ENCODE data around the gene TPM4.
"Not testable (repeated sequence)": the region's sequence is repeated elsewhere in the genome, so short reads cannot be mapped to it uniquely, and the experiment has no call there.

TPM4 gene

DNA sequence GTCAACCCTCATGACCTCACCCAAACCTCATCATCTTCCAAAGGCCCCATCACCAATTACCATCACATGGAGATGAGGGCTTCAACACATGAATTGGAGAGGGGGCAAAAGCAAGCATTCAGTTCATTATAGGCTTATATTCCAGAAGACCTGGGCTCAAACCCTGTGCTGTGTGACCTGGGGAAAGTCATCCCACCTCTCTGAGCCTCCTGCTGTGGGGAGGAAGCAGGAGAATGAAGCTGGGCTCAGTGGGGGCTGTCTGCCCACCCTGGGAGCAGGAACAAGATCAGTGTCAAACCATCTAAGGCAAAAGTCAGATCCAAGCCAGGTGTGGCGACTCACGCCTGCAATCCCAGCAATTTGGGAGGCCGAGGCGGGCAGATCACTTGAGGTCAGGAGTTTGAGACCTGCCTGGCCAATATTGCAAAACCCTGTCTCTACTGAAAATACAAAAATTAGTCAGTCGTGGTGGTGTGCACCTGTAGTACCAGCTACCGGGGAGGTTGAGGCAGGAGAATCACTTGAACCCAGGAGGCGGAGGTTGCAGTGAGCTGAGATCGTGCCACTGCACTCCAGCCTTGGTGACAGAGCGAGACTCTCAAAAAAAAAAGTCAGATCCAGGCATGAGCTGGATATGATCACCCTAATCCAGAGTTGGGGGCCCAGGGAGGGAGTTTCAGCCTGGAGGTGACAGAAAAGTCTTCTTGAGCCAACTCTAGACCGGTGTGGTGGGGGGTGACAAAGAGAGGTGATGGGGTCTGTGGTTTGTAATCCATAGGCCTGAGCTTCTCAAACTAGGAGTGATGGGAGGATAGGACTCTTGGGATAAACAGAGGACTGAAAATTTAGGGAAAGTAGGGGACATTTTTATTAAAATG, 1.6 kb upstream of the TPM4 start:
- no peak for DNase-seq

DNA sequence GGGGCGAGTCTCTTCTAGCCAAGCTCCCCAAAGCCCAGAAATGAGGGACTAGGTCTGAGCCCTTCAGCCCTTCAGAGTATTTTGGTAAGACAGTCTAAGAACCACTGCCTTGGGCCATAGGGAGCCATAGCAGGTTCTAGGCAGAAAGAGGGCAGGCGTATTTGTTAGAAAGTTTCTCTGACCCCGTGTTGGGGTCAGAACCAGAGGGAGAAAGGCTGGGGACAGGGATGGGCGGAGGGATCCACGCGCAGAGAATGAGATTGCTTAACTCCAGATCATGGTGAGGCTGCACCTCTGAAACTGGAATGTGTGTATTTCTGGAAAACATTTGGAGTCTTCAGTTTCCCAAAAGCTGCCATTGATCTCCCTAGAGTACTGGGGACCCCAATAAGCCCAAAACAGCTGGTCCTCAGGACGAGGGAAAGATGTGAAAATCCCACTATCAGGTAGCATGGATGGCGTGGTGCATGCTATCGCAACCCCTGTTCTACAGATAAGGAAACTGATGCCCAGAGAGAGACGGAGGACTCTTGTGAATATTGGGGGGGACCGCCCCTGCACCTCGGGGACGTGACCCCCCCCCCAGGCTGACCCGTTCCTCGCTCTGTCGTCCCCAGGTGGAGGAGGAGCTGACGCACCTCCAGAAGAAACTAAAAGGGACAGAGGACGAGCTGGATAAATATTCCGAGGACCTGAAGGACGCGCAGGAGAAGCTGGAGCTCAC, 703 bp upstream of the TPM4 start:
- no peak for DNase-seq

DNA sequence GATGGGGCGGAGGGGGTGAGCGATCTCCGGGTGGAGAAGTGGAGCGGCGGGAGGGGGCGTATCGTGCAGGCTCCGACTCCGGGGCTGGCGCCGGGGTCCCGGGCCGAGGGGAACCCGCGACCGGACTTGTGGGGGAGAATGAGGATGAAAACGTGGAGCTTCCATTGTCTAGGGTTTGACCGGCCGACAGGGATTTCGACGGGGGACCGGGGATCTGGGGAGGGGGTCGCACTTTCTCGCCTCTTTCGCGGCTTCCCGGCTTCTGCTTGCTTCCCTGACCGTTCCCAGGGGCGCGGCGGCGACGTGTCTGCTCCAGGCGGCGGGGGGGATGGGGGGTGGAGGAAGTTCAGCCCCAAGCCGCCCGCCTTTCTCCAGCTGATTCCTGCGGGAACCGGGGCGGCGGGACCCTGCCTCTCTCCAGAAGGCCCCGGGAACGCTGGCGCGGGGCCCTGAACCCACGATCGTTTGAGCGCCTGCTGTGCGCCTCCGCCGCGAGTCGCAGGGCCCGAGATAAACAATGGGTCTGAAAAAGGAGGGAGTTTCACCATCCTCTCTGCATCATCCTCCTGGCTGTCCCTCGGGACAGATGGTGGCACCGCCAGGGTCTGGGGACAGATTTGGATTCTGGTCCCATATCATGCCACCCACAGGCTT, 790 bp downstream of the TPM4 start:
- DNase-seq, result peak; percentile 35

DNA sequence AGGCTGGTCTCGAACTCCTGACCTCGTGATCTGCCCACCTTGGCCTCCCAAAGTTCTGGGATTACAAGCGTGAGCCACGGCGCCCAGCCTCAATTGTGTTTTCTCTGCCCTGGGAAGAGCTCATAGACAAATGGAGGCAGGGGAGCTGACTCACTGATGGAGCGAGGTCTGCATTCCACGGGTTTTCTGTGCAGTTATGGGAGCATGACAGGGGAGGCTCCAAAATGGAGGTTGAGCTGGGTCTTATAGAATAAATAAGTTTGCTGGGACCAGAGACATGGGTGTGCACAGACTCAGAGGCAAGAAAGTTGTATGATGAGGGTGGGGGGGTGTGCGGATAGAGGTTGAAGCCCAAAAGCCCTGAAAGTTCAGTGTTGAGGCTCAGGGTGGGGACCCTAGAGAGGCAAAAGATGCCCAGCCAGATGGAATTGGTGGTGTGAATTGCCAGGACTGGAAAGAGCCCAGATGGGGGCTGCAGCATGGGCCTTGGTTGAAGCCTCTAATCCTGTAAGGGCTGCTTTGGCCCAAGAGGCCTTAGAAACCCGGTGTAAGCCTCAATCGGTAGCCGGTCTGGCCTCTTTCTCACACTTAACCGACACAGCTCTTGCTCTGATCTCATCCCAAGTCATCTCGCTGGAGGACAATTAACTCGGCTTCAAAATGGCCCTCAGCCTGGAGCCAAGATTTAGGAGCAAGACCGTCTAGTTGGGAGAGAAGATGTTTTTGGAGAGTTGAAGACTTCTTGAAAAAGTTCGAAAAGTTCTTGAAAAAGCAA, 1.9 kb downstream of the TPM4 start:
- peak; percentile 22 for DNase-seq

DNA sequence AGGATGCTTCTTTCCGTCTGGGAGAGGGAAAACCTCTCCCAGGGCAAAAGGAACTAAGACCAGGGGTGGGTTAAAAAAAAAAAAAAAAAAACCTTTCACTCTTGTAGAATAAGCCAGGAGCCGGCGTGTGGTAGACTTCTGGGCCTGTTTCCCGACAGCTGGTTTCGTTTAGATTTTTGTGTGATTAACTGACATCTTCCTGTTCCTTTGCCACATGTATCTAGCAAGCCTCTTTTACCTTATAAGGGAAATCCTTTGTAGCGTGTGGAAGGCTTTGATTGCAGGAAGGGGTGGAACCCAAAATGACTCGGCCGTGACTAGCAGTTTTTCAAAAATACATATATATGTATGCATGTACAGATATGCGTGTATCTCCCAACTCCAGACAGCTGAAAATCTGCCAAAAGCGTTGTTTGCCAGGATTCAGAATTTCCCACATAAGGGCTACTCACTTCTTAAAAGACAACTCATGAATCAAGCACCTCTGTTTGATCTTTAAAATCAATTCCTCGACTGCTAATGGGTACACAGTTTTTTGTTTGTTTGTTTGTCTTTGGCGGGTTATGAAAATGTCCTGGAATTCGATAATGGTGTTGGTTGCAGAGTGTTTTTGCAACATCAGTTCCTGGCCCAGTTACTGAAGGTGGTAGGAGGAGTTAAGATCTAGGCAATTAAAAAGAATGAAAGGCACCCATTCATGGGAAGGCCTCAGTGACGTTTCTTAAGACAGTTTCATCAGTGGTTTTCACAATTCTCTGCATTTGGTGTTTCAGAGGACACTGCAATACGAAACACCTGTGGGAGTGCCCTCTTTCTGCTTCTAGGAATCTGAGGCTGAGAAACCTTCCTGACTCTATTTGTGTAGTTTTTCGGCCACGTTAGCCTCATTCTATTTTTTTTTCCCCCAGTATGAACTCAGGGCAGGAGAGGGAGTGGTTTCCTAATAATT, 2.7 kb downstream of the TPM4 start:
- DNase-seq, result peak; percentile 62

GRCh38 chr19:16084067-16084685, 7.9 kb downstream of the TPM4 start:
- DNase-seq, result no peak

DNA sequence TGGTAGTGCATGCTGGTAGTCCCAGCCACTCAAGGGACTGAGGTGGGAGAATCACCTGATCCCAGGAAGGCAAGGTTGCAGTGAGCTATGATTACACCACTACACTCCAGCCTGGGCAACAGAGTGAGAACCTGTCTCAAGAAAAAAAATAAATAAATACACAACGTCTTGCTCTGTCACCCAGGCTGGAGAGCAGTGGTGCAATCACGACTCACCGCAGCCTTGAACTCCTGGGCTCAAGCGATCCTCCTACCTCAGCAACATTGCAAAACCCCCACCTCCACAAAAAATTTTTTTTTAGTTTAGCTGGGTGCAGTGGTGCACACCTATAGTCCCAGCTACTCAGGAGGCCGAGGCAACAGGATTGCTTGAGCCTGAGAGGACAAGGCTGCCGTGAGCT, 8.8 kb downstream of the TPM4 start:
- DNase-seq, result peak; percentile 39

- DNase-seq, result not testable (repeated sequence)
Observed at GRCh38 chr19:16087404-16087803, 11.1 kb downstream of the TPM4 start.

- no peak for DNase-seq
Observed at GRCh38 chr19:16087940-16088339, 11.6 kb downstream of the TPM4 start.

DNA sequence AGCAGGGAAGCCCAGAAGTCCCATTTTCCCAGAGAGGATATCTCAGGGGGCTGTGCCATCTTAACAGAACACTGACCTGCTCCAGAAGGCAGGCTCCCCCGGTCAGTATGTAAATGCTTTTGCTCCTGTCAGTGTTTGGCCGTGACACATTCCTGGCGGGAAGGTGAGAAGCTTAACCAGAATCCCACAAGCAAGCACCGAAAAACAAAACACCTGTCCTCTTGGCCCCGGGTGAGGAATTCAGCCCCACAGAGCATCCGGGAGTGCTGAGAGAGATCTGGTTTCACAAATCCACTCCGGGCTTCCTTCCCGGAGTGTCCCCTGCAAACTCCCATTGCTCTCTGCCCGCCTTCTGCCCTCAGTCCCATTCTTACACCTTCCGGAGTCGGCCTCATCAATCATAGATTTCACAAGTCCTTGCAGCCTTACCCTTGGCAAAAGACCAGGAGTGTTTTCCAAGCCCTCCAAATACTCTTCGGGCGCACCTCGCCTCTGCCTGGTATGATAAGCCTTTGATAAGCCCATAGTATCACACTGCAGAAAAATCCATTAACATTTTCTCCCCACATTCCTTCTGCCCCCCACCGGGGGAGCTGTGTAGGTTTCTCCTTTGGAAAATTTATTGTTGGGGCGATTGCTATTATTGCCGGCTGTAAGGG, 12.2 kb downstream of the TPM4 start:
- DNase-seq, result no peak

DNA sequence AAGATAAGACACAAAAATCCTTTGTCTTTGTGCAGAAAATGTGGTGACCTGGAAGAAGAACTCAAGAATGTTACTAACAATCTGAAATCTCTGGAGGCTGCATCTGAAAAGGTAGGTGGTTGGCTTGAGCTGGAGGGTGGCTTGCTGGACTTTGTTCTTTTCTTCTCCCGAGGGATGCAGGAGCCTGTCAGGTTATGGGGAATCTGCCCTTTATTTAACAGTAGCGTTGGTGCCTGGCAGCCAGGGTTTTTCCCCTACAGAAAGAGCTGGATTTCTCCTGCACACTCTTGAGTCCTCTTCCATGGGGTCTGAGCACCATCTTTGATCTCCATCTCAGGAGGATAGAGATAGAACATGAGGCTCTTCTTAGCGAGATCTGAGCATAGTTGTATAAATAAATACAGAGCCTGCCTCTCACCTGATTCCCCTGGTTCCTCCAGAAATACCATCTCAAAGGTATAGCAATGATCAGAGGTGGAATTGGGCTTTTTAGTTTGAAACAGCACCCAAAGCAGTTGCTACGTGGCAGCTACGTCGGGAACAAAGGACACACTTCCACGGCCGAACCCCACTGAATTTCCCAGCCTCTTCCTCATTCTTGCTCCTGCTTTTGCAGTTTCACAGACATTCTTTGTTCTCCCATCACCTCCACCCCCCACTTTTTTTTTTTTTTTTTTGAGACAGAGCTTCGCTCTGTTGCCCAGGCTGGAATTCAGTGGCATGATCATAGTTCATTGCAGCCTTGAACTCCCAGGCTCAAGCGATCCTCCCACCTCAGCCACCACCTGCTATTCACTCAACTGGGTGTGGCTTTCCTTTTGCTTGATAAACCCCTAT, 12.9 kb downstream of the TPM4 start:
- no peak for DNase-seq

DNA sequence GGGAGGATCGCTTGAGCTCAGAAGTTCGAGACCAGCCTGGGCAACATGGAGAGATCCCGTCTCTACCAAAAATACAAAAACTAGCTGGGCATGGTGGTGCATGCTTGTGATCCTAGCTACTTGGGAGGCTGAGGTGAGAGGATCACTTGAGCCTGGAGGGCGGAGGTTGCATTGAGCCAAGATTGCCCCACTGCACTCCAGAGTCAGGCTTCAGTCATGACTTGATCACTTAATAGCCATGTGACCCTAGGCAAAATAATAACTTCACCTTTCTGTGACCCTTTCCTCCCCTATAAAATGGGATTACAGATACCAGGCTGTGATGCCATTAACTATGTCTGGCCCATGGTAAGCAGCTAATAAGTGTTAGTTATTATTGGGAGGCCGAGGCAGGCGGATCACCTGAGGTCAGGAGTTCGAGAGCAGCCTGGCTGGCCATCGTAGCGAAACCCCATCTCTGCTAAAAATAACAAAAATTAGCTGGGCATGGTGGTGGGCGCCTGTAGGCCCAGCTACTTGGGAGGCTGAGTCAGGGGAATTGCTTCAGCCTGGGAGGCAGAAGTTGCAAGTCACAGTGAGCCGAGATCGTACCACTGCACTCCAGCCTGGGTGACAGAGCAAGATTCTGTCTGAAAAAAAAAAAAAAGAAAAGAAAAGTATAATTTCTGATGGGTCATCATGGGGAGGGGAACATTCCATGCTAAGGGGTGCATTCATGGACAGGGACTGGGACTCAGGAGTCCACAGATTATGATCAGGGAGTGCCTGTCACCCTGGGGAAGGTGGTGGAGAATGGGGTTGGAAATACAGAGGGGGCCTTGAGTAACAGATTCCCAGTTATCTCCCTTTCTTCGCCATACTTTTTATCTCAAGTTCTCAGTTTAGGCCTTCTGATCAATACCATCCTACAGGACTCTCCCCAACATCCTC, 15.5 kb downstream of the TPM4 start:
- no peak for DNase-seq

- no peak for DNase-seq
Observed at GRCh38 chr19:16094360-16095070, 18.2 kb downstream of the TPM4 start.

DNA sequence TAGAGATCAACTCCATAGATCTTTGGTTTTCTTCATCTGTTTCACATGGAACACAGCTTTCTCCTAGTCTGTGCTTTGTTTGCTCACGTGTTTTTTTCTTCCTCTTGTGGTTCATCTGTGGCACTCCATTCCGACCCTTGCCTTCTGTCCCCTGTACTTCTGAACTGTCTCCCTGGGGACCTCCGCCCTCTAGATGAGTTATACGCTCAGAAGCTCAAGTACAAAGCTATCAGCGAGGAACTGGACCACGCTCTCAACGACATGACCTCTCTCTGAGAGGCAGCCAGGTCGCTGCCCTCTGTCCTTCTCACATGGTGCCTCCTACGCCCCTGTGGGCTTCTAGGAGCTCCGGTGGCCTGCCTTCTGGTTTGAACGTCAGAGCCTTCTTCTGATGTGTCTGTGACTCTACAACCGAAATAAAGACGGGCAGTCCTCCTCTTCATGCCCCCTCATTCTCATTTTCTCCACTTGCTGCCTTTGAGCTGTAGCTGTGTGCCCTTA, 18.8 kb downstream of the TPM4 start:
- DNase-seq, result no peak

DNA sequence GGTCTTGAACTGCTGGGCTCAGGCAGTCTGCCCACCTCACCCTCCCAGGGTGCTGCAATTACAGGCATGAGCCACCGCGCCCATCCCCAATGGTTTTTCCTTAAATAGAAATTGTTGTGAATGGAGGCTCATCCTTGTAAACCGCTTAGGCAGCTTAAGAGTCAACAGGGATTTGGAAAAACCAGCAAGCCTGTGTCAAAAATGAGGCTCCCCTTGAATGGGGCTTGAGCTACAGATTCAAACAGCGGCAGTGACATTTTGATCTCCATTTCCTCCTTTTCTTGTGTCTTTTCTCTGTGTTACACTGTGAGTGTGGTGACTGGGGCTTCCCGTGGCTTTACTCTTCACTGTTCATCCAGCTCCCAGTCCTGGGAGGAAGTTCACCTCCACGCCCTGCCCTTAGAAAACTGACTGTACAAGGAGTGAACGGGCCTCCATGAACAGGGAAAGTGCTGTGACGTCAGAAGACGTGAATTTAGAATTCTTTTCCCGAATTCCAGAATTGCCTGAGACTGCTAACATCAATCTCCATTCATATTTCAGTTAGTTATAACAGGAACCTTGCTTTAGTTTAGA, 20.1 kb downstream of the TPM4 start:
- DNase-seq, result no peak

DNA sequence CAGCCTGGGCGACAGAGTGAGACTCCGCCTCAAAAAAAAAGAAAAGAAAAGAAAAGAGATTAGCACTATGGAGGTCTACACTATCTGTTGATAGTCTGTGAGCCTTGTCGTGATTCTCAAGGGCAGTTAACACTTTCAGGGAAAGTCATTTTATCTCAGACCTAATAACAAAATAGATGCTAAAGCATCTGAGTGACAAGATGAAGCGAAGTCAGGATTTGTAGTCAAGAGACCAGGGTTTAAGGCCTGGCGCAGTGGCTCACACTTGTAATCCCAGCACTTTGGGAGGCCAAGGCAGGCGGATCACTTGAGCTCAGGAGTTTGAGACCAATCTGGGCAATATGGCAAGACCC, 22.1 kb downstream of the TPM4 start:
- no peak for DNase-seq

DNA sequence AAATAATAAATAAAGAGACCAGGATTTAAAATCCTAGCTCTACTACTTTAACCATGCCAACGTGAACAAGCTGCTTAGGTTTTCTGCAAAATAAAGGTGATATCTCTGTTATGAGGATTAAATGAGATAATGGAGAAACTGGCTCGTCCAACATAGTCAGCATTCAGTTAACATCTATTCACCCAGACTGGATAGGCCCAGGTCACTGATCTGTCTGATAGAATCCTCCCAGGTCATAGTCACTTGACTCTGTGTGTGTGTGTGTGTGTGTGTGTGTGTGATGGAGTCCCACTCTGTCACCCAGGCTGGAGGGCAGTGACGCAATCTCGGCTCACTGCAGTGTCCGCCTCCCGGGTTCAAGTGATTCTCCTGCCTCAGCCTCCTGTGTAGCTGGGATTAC, 22.5 kb downstream of the TPM4 start:
- DNase-seq, result no peak

Measured in activated naive CD4-positive, alpha-beta T cell treated with anti-CD3 and anti-CD28 coated beads, Interleukin-2, amount 50 U/mL, for 16 hours (primary cell).